ENCODE measurements around the gene METTL21C.

METTL21C gene

GRCh38 chr13:102697929-102698648, 3.2 kb upstream of the METTL21C start:
- no peak for DNase-seq (ENCODE audit: low spot score)

- DNase-seq (ENCODE audit: low spot score): no peak
These were observed 2.4 kb upstream of the METTL21C start for GRCh38 chr13:102697264-102697663.

- DNase-seq (ENCODE audit: low spot score): no peak
These were observed 1.6 kb upstream of the METTL21C start for GRCh38 chr13:102696465-102696864.

- DNase-seq (ENCODE audit: low spot score): no peak
These were observed 1.1 kb downstream of the METTL21C start for GRCh38 chr13:102693776-102694175.

GRCh38 chr13:102693250-102693649, 1.6 kb downstream of the METTL21C start:
- DNase-seq (ENCODE audit: low spot score): no peak

- DNase-seq (ENCODE audit: low spot score): no peak
These were observed 2.4 kb downstream of the METTL21C start for GRCh38 chr13:102692491-102692826.

GRCh38 chr13:102690883-102691282, 4.0 kb downstream of the METTL21C start:
- DNase-seq (ENCODE audit: low spot score): no peak

- DNase-seq (ENCODE audit: low spot score): no peak
These were observed 6.4 kb downstream of the METTL21C start for GRCh38 chr13:102688306-102688973.

GRCh38 chr13:102687520-102687919, 7.3 kb downstream of the METTL21C start:
- no peak for DNase-seq (ENCODE audit: low spot score)

GRCh38 chr13:102686024-102686423, 8.8 kb downstream of the METTL21C start:
- no peak for DNase-seq (ENCODE audit: low spot score)

GRCh38 chr13:102683637-102684036, 11.2 kb downstream of the METTL21C start:
- no peak for DNase-seq (ENCODE audit: low spot score)

GRCh38 chr13:102682727-102683126, 12.1 kb downstream of the METTL21C start:
- no peak for DNase-seq (ENCODE audit: low spot score)

- DNase-seq (ENCODE audit: low spot score): no peak
These were observed 12.6 kb downstream of the METTL21C start for GRCh38 chr13:102682211-102682610.

GRCh38 chr13:102680842-102681740, 13.8 kb downstream of the METTL21C start:
- no peak for DNase-seq (ENCODE audit: low spot score)

GRCh38 chr13:102680133-102680717, 14.6 kb downstream of the METTL21C start:
- DNase-seq (ENCODE audit: low spot score): no peak

- DNase-seq (ENCODE audit: low spot score): no peak
These were observed 15.3 kb downstream of the METTL21C start for GRCh38 chr13:102679449-102680132.

- DNase-seq (ENCODE audit: low spot score): no peak
These were observed 16.3 kb downstream of the METTL21C start for GRCh38 chr13:102678339-102679107.

- DNase-seq (ENCODE audit: low spot score): no peak
These were observed 17.7 kb downstream of the METTL21C start for GRCh38 chr13:102677122-102677521.

GRCh38 chr13:102675115-102675514, 19.7 kb downstream of the METTL21C start:
- DNase-seq (ENCODE audit: low spot score): no peak

GRCh38 chr13:102670130-102670529, 24.7 kb downstream of the METTL21C start:
- no peak for DNase-seq (ENCODE audit: low spot score)

GRCh38 chr13:102667911-102668310, 26.9 kb downstream of the METTL21C start:
- no peak for DNase-seq (ENCODE audit: low spot score)
